Measurements from ENCODE around the gene ATXN2L.
"Not testable (repeated sequence)": the region's sequence is repeated elsewhere in the genome, so short reads cannot be mapped to it uniquely, and the experiment has no call there.

The ATXN2L gene

GRCh38 chr16:28837672-28838557, 15.1 kb downstream of the ATXN2L start:
- no peak for DNase-seq (ENCODE audit: low read depth, low spot score)

- DNase-seq (ENCODE audit: low read depth, low spot score), result no peak
Observed at GRCh38 chr16:28838558-28838918, 15.7 kb downstream of the ATXN2L start.

- DNase-seq (ENCODE audit: low read depth, low spot score), result no peak
Observed at GRCh38 chr16:28839004-28839639, 16.3 kb downstream of the ATXN2L start.

DNA sequence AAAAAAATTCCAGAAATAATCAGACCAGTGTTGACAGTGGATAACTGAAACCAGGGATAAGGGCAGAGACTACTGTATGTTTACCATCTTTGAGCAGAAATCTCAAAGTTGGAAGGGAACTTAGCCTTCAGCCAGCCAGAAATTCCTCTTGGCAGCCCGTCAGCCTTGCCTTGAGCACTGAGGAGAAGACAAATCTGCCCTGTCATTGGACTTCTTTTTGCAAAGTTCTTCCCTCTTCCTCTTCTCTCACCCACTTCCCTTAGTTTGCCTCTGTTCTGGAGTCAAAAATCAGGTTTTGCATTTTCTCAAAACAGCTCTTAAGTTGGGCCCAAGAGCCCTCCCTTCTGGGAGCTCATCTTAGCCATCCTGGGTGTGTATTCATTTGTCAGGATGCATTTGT, 17.1 kb downstream of the ATXN2L start:
- DNase-seq (ENCODE audit: low read depth, low spot score), result no peak

DNA sequence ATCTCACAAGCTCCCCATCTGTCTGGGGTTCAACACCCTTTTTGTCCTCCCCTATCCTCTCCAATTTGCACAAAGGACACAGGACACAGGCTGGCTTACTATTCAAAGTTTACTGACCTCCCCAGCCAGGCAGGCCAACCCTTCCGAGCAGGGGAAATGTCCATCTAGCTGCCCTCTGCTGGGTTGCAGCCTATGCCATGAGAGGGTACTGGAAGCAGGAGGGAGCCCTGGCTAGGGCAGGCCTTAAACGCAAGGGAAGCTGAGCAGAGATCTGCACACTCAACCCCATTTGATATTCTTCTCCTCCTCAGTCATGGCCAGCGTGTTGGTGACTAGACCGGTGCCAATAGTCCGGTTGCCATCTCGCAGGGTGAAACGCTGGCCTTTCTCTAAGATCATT, 19.9 kb downstream of the ATXN2L start:
- DNase-seq (ENCODE audit: low read depth, low spot score), result no peak

GRCh38 chr16:28843766-28844165, 21.0 kb downstream of the ATXN2L start:
- no peak for DNase-seq (ENCODE audit: low read depth, low spot score)

DNA sequence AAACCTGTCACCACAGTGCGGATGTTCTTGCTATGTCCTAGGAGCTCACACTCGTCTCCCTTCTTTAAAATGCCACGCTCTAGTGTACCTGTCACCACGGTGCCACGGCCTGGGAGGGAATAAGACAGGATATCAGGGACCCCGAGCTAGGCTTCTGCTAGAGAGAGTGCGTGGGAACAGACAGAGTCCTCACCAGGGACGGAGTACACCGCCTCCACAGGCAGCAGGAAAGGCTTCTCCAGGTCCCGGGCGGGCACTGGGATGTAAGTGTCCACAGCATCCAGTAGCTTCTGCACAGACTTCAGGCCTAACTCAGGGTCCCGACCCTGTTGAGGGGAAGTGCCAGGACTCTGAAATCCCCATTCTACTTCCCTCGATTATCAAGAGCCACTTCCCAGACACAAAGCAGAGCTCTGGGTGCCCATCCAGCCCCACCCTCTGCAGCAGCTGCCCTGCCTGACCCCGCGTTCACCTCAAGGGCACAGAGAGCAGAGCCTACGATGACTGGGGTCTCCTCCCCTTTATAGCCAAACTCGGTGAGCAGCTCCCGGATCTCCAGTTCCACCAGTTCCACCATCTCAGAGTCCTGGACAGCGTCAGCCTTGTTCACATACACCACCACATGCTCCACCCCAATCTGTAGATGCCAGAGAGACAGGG, 21.6 kb downstream of the ATXN2L start:
- DNase-seq (ENCODE audit: low read depth, low spot score), result no peak

DNA sequence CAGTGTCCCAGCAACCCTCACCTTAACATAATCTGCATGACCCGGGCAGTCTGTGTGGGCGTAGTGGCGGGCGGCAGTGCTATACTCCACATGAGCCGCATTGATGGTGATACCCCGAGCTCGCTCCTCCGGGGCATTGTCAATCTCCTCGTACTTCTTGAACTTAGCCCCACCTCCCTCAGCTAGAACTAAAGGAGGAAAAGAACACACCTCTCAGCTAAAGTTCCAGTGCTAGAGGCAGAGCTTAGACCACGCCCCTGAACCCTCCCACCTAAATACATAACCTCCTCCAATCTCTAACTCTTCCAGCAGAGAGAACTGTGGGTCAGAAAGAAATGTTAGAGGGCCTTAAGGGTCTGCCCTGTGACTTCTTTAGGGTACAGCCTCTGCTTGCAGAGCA, 22.5 kb downstream of the ATXN2L start:
- DNase-seq (ENCODE audit: low read depth, low spot score), result no peak

DNA sequence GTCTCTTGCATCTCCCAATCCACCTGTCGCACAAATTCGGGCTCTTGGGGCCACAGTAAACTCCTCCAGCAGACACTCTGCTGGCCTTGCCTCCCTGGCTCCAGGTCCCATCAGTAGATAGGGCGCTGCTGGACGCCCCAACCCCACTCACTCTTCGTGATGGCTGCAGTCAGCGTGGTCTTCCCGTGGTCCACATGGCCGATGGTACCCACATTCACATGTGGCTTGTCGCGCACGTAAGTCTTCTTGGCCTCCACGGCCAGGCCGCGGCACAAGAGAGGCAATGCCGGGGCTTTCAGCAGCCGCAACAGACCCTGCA, 22.9 kb downstream of the ATXN2L start:
- DNase-seq (ENCODE audit: low read depth, low spot score), result no peak

DNA sequence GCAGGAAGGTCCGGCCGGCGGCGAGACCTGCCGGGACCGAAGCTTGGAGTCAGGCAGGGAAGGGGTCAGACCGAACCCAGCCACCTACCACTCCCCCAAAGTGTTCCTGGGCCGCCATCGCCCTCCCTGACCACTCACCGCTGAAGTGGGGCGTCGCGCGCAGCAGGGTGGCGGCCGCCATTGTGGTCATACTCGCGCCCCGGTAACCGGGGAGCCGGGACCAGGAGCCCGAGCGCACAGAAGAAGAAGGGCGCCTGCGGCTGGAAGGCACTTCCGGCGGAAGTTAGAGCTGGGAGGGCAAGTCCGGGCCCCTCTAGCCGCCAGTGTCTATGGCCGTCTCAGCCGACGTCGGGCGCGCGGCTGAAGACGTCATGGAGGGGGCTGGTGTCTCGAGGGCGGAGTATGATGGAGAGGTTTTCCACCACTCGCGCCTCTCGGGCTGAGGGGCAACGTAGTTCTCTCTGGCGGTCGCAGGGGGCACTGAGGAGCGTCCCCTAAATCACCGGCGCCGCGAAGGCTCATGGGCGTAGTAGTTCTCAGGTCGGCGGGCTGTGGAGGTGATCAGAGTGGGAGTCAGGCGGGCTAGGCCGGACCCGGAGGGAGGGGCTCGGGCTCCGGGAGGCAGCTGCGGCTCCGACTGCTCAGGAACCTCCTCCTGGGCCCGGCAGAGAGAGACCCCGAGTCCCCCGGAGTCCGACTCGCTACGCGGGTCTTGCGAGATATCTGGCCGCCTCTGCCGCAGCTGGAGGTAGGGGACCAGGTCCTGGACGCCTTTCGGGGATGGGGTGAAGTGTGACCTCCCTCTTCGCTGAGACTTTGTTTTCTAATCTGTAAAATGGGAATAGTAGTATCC, 23.5 kb downstream of the ATXN2L start, which contains the start of gene TUFM:
Gene TUFM (minus strand): TSS at position 269 of the 853 bp plus-strand sequence. CDS start 79 bp downstream, at position 190.
- peak; percentile 98 for DNase-seq (ENCODE audit: low read depth, low spot score)

GRCh38 chr16:28846933-28847273, 24.1 kb downstream of the ATXN2L start:
- DNase-seq (ENCODE audit: low read depth, low spot score), result no peak

DNA sequence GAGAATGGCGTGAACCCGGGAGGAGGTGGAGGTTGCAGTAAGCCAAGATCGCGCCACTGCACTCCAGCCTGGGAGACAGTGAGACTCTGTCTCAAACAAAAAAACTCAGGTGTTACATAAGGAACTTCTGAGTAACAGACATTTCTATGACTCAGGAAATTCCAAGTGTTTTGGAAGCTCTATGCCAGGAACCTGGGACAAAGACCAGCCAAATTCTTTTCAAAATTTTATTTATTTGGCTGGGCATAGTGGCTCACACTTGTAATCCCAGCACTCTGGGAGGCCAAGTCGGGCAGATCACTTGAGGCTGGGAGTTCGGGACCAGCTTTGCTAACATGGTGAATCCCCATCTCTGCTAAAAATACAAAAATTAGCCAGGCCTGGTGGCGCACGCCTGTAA, 35.6 kb downstream of the ATXN2L start:
- no peak for DNase-seq (ENCODE audit: low read depth, low spot score)

DNA sequence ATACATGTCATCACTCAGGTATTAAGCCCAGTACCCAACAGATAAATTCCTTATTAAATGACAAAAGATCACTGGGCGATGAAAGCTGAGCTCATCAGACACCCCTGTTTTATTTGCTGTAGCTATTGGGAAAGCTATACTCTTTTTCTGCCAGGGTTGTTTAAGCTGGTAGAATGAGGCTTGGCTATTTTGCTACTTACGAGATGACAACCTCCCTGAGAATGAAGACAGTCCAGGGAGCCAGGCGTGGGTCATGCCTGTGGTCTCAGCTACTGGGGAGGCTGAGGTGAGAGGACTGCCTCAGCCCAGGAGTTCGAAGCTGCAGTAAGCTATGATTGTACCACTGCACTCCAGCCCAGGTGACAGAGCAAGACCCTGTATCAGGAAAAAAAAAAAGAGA, 36.5 kb downstream of the ATXN2L start:
- DNase-seq (ENCODE audit: low read depth, low spot score), result no peak

- no peak for DNase-seq (ENCODE audit: low read depth, low spot score)
Observed at GRCh38 chr16:28863929-28864793, 41.4 kb downstream of the ATXN2L start.

- no peak for DNase-seq (ENCODE audit: low read depth, low spot score)
Observed at GRCh38 chr16:28865001-28865688, 42.3 kb downstream of the ATXN2L start.

DNA sequence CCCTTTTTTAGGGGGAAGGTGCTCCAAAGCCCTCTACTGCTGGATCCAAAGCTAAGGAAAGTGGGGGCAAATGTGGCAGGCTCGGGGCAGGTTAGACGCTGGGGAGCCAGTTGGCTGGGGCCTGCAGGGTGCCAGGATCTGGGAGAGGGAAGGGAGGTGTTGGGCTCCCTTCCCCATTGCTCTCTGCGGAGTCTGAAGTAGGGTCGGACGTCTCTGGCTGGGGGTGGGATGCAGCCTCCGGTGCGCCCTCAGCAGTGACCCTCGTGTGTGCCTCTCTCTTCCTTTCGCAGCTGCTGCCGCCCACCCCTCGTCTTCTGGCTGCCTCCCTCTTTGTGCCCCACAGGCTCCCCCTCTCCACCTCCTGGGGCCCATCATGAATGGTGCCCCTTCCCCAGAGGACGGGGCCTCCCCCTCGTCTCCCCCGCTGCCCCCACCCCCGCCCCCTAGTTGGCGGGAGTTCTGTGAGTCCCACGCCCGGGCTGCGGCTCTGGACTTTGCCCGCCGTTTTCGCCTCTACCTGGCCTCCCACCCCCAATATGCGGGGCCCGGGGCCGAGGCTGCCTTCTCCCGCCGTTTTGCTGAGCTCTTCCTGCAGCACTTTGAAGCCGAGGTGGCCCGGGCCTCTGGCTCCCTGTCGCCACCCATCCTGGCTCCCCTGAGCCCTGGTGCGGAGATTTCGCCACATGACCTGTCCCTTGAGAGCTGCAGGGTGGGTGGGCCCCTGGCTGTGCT, 43.1 kb downstream of the ATXN2L start:
- no peak for DNase-seq (ENCODE audit: low read depth, low spot score)

GRCh38 chr16:28866454-28866804, 43.6 kb downstream of the ATXN2L start:
- no peak for DNase-seq (ENCODE audit: low read depth, low spot score)

GRCh38 chr16:28867241-28867640, 44.4 kb downstream of the ATXN2L start:
- no peak for DNase-seq (ENCODE audit: low read depth, low spot score)

DNA sequence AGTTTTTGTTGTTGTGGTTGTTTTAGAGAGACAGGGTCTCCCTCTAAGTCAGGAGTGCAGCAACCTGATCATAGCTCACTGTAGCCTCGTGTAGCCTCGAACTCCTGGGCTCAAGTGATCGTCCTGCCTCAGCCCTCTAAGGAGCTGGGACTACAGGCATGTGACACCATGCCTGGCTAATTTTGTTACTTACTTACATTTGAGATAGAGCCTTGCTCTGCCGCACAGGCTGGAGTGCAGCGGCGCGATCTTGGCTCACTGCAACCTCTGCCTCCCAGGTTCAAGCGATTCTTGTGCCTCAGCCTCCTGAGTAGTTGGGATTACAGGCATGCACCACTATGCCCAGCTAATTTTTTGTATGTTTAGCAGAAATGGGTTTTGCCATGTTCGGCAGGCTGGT, 44.8 kb downstream of the ATXN2L start:
- not testable (repeated sequence) for DNase-seq (ENCODE audit: low read depth, low spot score)

DNA sequence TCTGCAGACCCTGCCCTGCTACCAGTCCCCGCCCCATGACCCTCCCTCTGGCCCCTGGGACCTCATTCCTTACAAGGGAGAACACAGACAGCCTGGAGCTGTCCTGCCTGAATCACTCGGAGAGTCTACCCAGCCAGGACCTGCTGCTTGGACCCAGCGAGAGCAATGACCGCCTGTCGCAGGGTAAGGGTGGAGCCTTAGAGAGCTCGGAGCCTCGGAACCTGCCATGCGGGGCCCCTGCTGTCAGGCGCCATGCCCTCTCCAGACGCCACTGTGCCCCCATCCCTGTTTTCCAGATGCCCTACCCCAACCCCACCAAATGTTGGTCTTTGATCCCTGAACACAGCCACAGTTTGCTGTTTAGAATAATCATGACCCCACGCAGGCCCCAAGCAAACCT, 46.4 kb downstream of the ATXN2L start:
- no peak for DNase-seq (ENCODE audit: low read depth, low spot score)
